Choroid plexus epithelial cell (primary cell): ENCODE results near the gene FBXL13.
"Not testable (repeated sequence)": the region's sequence is repeated elsewhere in the genome, so short reads cannot be mapped to it uniquely, and the experiment has no call there.

Experiments used
- DNase-seq: peaks from one replicate; pipeline ENCODE4 v3.0.0-alpha.2; 2010; ENCODE audit warnings: low read depth
- H3K4me3 ChIP-seq: 2 replicates; pipeline ENCODE4 v1.5.1; 2011; ENCODE audit warnings: low read depth, mild to moderate bottlenecking, control low read depth, low read length, moderate library complexity
- CTCF ChIP-seq: conservative IDR thresholded peaks from 2 replicates; pipeline ENCODE4 v1.5.1; 2011; ENCODE audit warnings: low read depth, mild to moderate bottlenecking, control low read depth, inconsistent platforms, low read length, moderate library complexity

Gene FBXL13

GRCh38 chr7:103116511-103116910, 41.9 kb upstream of the FBXL13 start:
- H3K4me3 ChIP-seq: no peak overlapping the region
- no peak for DNase-seq
- TF ChIP-seq CTCF: no peak

GRCh38 chr7:103115771-103116170, 41.2 kb upstream of the FBXL13 start:
- no peak for TF ChIP-seq CTCF
- no peak for DNase-seq
- H3K4me3 ChIP-seq: no peak overlapping the region

- no peak overlapping the region for H3K4me3 ChIP-seq
- no peak for DNase-seq
- TF ChIP-seq CTCF: no peak
Measured at GRCh38 chr7:103114576-103115008, 40.0 kb upstream of the FBXL13 start.

GRCh38 chr7:103113164-103113563, 38.6 kb upstream of the FBXL13 start:
- no peak for TF ChIP-seq CTCF
- peak; percentile 76 for DNase-seq
- no peak overlapping the region for H3K4me3 ChIP-seq

- DNase-seq, H3K4me3 ChIP-seq: not testable (repeated sequence)
Measured at GRCh38 chr7:103106703-103107070, 32.1 kb upstream of the FBXL13 start.

GRCh38 chr7:103106005-103106702, 31.6 kb upstream of the FBXL13 start:
- peak; percentile 55 for DNase-seq
- H3K4me3 ChIP-seq: peak overlapping the region; percentile 25
- TF ChIP-seq CTCF: no peak

- no peak for TF ChIP-seq CTCF
- DNase-seq: no peak
- no peak overlapping the region for H3K4me3 ChIP-seq
Measured at GRCh38 chr7:103101543-103101942, 26.9 kb upstream of the FBXL13 start.
